22Rv1 (cell line): ENCODE results near the gene ABLIM3.

Experiments
- H3K27ac ChIP-seq: fragments of 450-650 bp; 2 replicates; pipeline ENCODE4 v1.5.1; 2017
- ZFX ChIP-seq: fragments of 450-650 bp; IDR thresholded peaks from 2 replicates; pipeline ENCODE4 v1.6.1; 2017; ENCODE audit warnings: antibody characterized with exemption, borderline replicate concordance
- TF ChIP-seq, protein P1 (sequence below): fragments of 450-650 bp; IDR thresholded peaks from 2 replicates; pipeline ENCODE4 v1.5.1; 2017; ENCODE audit warnings: mild to moderate bottlenecking

Gene ABLIM3

DNA sequence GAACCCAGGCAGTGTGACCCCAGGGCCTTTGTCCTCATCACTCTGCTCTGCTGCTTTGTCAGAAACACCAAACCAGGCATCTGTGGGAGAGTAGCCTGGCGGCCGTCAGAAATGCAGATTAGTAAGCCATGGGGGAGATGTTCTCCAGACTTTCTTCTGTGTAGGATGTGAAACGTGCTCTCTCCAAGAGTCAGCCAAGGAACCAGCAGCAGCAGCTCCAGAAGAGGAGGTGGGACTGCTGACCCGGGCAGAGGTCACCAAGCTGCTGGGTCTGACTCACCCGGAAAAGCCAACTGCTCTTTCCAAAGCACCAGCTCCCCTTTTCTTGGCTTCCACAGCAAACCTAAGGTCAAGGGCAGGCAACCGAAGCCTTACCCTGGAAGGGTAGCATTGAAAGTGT lies 14.4 kb upstream of the ABLIM3 start:
- TF ChIP-seq, protein P1, sequence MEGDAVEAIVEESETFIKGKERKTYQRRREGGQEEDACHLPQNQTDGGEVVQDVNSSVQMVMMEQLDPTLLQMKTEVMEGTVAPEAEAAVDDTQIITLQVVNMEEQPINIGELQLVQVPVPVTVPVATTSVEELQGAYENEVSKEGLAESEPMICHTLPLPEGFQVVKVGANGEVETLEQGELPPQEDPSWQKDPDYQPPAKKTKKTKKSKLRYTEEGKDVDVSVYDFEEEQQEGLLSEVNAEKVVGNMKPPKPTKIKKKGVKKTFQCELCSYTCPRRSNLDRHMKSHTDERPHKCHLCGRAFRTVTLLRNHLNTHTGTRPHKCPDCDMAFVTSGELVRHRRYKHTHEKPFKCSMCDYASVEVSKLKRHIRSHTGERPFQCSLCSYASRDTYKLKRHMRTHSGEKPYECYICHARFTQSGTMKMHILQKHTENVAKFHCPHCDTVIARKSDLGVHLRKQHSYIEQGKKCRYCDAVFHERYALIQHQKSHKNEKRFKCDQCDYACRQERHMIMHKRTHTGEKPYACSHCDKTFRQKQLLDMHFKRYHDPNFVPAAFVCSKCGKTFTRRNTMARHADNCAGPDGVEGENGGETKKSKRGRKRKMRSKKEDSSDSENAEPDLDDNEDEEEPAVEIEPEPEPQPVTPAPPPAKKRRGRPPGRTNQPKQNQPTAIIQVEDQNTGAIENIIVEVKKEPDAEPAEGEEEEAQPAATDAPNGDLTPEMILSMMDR, result no peak
- no peak for TF ChIP-seq ZFX
- H3K27ac ChIP-seq, result no peak overlapping the region

- TF ChIP-seq ZFX, result no peak
- TF ChIP-seq, protein P1, result no peak
Observed at GRCh38 chr5:149127394-149127955, 13.8 kb upstream of the ABLIM3 start.

GRCh38 chr5:149128023-149128875 lies 13.0 kb upstream of the ABLIM3 start:
- H3K27ac ChIP-seq, result no peak overlapping the region
- TF ChIP-seq ZFX, result no peak
- TF ChIP-seq, protein P1, result peak; percentile 90

More at GRCh38 chr5:149127394-149127955, 13.8 kb upstream of the ABLIM3 start:
- H3K27ac ChIP-seq, result no peak overlapping the region

DNA sequence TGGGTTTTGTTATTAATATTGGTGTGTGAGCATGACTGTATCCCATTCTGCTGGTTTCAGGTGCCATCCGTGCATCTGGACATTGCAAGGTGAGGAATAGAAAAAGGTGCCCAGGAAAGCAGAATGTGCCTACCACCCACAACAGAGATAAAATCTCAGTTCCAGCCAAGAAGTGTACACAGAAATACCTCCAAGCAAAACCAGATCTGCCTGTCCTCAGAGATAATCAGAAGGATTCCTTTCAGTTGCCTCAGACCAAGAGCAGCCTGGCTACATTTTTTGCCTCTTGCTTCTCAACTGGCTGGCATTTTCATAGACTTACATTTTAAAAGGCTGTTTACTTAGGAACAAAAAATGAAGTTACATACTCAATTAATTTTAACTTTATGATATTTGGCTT lies 12.1 kb upstream of the ABLIM3 start:
- TF ChIP-seq ZFX, result no peak
- no peak overlapping the region for H3K27ac ChIP-seq

- no peak overlapping the region for H3K27ac ChIP-seq
- TF ChIP-seq ZFX, result no peak
- TF ChIP-seq, protein P1, result peak; percentile 34
Observed at GRCh38 chr5:149130121-149130914, 11.0 kb upstream of the ABLIM3 start.

DNA sequence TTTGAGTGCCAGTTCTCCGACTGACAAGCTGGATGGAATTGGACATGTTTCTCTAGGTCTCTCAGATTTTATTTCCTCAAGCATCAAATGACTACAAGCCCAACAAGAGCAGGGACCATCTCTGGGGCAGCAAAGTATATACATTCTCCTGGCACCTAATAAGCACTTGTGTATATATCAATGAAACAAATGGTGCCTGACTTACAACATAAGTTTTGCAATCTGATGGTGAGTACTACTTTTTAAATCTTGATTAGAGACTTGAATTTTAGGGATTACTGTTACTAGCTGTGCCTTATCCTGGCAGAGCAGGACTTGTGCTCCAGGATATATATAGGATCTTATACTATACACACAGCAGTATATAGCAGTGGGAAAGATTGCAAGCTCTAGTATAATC lies 8.8 kb upstream of the ABLIM3 start:
- no peak overlapping the region for H3K27ac ChIP-seq
- TF ChIP-seq, protein P1, result no peak
- TF ChIP-seq ZFX, result no peak
